LoVo (cell line): ENCODE data around the gene PRRG4.
"Not testable (repeated sequence)": the region's sequence is repeated elsewhere in the genome, so short reads cannot be mapped to it uniquely, and the experiment has no call there.

ENCODE experiments used
- DNase-seq: peaks from one replicate; pipeline ENCODE4 v3.0.0-alpha.2; 2016; ENCODE audit warnings: low spot score

The PRRG4 gene

DNA sequence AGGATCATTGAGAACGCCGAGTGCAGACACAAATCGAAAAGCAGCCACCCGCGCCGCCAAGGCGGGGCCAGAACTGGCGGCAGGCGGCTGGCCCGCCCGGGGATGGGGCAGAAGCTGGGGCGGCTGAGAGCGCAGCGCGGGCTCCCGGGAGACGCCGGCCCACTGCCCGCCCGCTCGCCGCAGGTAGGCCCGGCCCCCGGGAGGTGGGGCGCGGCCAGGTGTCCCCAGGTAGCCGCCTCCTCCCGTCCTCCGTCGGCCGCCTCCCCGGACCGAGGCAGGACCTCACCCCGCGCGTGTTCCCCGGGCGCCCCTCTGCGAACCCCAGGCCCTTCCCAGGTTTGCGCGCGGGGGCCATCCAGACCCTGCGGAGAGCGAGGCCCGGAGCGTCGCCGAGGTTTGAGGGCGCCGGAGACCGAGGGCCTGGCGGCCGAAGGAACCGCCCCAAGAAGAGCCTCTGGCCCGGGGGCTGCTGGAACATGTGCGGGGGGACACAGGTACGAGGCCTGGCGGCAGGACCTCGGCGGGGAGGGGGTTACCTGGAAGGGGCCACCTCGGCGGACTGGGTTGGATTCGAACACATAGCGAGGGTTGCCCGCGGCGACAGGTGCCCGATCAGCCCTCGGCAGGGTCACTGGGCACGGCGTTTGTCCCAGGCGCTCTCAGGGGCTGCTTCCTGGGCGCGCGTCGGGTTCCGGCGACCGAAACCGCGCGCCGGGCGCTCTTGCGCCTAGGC lies at the start of gene PRRG4:
PRRG4 (plus strand) TSS at position 248 of the 733 bp plus-strand sequence. CDS start 603 bp downstream, outside the sequence.
- peak; percentile 73 for DNase-seq

DNA sequence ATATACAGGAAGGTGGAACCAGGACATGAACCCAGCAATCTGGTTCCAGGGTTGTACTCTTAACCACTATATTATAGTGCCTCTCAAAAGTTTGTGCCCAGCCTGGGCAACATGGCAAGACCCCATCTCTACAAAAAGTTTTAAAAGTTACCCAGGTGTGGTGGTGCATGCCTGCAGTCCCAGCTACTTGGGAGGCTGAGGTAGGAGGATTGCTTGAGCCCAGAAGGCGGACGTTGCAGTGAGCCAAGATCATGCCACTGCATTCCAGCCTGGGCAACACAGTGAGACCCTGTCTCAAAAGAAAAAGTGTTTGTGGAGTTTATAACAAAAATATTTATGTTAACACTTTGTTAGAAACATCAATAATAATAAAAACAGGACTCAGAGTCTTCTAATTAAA lies 48.9 kb upstream of the PRRG4 start:
- not testable (repeated sequence) for DNase-seq

DNA sequence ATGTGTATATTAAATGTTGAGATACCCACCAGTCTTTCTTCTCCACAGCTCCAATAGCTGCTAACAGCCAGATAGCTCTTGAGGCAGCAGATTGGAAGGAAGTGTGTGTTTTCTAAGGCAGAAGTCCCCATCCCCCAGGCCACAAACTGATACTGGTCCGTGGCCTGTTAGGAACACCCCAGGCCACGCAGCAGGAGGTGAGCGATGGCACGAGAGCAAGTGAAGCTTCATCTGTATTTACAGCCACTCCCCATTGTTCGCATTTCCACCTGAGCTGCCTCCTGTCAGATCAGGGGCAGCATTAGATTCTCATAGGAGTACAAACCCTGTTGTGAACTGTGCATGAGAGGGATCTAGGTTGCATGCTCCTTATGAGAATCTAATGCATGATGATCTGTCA lies 48.0 kb upstream of the PRRG4 start:
- DNase-seq = no peak

DNA sequence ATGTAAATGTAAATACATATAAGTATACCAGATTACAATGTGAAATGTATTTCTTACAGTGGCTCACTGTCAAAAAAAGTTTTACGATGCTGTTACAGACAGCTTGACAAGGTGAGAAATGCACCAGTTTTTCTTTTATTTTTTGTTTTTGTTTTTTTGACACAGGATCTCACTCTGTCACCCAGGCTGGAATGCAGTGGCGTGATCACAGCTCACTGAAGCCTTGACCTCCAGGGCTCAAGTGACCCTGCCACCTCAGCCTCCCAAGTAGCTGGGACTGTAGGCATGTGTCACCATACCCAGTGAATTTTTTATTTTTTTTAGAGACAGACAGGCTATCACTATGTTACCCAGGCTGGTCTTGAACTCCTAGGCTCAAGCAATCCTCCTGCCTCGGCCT lies 44.5 kb upstream of the PRRG4 start:
- no peak for DNase-seq

DNA sequence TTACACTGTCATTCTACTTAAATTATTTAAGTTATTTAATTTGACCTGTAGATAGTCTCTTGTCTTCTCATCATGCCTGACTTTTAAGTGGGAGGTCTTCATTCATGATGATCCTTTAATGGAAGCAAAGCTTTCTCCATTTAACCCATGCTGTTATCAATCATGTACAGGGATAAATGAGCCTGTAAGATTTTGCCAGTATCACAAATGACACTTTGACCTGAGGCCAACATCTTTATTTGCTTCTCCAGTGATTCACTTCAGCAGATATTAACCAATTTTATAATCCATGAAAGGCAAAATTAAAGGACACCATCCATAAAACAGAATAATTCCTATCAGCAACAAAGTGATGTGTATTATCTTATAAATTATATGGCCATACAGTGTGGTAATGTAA lies 42.9 kb upstream of the PRRG4 start:
- DNase-seq = no peak

DNA sequence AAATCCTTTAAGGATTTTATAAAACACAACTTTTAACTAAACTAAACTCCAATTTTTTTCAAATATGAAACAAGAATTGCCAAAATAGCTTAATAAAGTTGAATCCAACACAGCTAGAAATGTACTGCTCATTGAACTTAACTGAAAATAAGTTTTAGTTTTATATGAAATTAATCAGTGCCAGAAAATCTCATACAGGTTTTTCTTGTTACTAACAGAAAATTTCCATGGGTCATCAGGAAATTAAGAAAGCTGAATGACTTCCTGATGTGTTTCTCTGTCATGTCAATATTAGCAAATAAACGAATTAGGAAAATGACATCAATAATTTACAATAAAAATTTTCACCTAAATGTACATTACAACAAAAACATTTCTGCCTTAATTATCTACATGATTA lies 38.8 kb upstream of the PRRG4 start:
- DNase-seq = no peak

DNA sequence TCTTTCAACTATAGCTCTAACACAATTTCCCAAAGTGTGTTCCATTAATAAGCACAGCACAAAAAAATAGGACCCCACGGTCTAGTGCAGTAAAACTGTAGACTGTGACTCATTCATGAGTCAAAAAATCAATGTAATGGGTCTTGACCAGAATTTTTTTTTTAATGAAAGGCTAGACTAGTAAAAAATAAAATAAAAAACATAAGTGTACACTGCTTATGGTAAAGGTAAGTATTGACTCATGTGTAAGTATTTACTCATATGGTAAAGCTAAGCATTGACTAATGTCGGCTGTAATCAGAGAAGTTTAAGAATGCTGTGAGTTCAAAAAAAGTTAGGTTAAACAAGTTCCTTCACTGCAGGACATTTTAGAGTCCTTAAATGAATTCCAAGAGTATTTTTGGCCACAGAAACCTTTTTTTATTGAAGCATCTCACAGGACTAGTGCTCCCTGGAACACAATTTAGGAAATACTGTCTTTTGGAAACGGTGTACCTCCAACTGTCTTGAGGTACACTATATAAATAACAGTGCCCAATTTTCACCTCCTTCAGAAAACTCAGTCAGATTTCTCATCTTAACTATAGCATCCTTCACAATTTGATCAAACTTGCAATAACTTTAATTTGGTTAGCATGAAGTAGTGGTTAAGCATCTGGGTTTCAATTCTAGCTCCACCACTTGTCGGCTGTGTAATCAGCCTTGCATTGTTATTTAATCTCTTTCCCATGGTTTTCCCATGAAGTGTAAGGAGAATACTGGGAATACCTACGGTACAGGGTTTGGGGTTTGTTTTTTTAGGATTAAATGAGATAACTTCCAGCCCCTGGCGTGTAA lies 37.4 kb upstream of the PRRG4 start:
- DNase-seq = peak; percentile 5

DNA sequence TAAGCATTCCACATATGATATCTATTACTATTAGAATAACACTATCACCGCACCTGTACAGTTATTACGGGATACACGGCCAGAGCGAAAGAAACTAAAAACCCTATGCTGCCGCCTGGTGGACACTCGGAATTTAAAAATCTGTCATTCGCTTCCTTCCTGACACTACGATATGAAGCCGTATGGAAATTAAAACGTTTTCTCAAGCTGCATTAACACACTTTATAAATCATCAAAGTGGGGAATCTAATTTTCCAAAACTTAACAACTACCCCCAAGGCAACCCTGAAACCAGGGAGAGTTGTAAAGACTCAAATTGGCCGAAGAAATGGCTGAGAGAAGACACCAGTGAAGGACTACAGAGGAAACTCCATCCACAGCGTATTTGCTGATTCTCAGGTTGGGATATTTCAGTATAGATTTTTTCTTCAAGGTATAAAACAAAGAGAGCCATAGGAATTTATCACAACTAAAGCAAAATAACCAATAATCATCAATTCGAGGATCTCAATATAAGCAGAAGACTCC lies 36.7 kb upstream of the PRRG4 start:
- peak; percentile 74 for DNase-seq

DNA sequence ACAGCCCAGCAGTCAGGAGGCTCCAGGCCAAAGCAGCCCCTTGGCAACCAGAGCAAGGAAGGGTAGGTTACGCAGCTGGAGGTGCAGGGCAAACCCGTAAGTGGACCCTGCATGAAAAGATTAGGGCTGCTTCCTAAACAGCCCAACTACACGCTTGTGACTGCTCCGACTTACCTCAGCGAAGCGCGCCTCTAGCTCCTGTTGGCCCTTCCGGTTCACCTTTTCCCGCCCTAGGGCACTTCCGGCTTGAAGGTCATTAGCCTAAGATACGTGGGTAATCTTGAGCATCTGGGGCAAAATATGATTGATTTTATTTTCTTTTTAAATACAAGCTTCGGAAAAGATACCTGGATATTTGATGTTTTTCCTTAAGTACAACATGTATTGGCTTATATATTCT lies 35.3 kb upstream of the PRRG4 start, which contains the start of gene CCDC73:
CCDC73 (minus strand) TSS at position 224 of the 400 bp plus-strand sequence. CDS start 34,419 bp downstream, outside the sequence.
- DNase-seq = no peak

DNA sequence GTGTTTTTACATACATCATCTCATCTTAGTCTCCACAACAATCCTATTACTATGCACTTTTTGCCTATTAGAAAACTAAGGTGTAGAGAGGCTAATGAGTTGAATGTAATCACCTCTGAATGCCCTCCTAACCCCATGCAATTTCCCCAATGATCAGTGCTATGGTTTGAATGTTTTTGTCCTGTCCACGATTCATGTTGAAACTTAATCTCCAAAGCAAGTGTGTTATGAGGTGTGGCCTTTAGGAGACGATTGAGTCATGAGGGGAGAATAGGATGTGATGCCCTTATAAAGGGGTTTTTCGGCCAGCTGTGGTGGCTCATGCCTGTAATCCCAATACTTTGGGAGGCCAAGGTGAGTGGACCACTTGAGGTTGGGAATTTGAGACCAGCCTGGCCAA lies 33.3 kb upstream of the PRRG4 start:
- DNase-seq = no peak

DNA sequence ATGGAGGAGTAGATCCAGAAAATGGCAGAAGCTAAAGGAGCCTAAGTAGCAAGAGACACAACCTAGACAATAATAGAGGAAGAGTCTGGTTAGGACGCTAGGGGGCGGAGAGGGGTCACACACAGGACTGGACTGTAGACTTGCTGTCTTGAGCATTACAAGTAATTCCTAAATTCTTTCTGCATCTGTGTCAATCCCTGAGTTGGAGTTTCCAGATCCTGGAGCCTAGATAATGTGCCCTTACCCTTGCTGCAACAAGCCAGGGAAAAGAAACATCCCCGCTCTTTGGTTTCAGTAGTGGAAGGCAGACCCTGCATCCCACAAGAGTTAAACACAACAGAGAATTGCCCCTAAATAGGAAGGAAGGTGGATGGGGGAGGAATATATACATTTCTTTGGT lies 20.4 kb upstream of the PRRG4 start:
- peak; percentile 66 for DNase-seq

DNA sequence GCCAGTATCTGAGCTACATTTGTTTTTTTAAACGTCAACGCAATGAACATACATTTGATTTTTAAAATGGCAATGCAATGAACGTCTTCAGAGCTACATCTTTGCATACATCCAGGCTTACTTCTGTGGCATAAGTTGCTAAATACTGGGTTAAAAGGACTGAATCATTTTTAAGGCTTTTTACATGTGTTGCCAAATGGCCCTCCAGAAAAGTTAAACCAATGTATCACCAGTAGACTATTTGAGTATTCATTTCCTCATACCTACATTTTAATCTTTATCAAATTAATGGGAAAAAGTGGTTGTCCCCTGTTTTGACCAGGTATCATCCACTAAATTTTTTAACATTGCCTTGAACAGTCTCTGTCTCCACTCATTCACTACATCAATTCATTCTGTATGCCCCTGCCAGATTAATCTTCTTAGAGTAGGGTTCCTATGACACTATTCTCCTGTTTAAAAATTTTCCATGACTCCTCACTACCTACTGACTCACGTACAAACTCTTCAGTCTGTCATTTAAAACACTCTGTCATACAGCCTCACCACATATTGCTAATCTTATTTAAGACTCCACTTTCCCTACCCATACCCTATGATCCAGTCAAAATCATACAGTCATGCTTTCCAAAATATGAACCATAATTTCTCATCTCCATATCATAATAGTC lies 12.4 kb upstream of the PRRG4 start:
- no peak for DNase-seq

DNA sequence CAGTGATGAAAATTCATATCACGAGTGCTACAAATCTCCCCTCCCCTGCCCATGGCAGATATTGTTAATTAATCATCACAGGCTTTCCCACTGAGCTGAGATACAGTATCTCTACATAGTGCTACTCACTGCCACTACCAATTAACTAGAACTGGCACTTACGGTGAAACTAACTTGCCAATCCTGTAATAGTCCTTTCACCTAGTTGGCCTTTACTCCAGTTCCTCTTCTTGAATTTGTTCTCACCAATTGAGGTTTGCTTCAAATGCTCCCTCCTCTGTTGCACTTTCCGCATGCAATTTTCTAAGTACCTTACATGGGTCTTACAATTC lies 11.9 kb upstream of the PRRG4 start:
- DNase-seq = no peak

DNA sequence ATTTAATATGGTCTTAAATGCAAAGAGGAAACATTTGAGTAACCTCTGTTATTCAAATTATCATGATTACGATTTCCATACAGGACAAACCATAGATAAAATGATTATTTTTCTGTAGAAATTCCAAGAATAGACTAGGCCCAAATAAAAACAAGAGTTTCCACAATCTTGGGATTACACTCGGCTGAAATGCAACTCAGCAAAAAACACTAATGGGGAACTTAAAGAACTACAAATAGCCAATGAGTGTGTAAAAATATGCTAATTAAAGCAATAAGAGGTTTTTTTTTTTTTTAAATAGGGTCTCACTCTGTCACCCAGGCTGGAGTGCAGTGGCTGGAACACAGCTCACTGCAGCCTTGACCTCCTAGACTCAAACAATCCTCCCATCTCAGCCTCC lies 10.5 kb upstream of the PRRG4 start:
- no peak for DNase-seq

DNA sequence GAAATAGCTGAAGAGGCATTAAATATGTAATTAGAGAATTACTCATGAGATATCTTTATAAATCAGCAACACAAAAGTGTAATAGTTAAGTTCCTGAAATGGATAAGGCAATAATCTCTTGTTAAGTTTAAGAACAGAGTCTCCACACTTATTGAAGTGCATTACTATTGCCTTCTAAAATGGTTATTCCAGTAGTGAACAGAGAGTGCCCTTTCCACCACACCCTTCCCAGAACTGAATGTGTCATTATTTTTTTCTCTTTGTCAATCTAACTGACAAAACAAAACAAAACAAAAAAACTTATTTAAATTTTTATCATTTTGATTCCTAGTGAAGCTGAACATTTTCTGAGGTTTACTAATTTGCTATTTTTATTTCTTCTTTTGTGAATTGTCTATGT lies 9.2 kb upstream of the PRRG4 start:
- no peak for DNase-seq

DNA sequence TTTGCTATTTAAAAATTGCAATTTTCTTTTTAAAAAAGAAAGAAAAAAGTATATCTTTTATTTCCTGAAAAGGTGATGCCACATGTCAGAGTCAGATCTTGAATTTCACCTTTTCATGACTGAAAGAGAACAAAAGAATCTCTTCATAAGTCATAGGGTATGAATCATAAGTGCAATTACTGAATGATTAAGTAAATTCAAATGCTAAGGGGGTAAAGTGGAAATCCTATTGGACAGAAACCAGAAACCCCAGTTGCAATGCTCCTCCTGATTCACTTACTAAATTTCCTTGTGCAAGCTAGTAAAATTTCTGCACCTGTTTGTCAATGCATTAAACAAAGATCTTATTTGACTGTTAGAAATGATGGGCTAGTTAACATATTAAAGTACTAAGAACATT lies 8.2 kb upstream of the PRRG4 start:
- peak; percentile 25 for DNase-seq

DNA sequence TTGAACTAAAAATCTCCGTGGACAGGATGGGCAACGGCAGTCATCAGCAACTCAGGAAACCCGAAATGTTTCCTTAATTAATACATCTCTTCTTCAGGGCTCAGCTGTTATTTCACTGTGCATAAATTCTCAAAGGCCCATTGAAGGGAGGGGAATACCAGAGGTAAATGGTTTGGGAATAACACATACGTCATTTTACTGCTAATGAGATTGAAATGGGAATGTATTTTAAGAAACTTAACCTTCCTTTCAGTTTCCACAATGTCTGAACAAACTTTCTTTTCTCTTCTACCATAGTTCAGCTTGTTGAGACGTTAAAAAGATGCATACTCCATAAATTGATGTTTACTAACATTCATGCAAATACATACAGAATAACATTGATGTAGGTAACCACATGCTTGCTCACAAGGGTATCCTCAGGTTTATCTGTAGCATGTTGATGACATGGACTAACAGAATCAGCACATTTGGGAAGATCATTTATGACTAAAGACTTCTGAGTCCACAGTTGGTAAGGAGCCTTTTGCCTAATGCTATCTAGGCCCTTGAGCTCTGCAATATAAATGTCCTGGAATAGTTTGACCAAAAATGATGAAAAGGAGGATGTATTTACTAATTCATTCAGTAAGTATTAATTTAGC lies 7.7 kb upstream of the PRRG4 start:
- DNase-seq = no peak

DNA sequence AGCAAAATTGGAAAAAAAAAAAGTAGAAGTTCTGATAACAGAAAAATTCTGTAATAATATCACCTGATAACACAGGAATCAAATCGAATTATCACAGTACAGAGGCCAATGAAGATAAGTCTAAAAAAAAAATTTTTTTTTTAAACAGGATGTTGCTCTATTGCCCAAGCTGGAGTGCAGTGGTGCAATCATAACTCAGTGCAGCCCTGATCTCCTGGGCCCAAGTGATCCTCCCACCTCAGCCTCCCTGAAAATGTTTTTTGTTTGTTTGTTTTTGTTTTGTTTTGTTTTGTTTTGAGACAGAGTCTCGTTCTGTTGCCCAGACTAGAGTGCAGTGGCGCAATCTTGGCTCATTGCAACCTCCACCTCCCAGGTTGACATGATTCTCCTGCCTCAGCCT lies 6.1 kb upstream of the PRRG4 start:
- not testable (repeated sequence) for DNase-seq

DNA sequence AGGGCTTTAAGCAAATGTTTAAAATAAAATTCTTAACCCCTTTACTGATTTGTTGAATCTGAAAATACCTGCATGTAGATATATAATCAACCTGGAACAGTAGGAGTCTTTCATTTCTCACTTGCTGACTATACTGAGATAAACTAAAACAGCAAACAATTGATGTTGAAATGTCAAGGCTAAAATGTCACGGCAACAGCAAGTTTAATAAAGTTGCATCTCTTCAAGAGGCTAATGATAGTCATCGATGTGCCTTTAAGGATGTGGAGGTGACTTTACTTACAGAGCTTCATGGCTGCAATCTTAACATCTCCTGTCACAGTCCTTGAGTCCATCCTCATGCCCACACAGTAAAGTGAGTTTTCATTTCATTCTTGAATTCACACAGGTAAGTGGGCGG lies 3.6 kb upstream of the PRRG4 start:
- DNase-seq = no peak

DNA sequence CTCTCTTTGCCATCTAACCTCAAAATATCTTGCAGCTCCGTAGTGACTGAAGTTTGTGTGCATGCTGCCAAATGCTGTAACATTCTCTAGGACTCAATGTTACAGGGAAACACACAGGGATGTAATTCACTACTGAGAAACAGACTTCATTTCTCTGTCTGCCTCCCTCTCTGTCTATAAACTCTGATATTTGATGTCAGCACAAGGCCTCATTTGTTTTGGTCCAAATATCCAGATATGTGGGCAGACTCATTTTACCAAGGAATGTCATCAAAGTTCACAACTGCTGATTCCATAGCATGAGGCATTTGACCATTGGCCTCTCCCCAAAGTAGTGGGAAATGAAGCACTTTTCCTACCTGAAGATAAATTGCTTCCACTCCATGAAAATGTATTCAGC lies 2.5 kb upstream of the PRRG4 start:
- DNase-seq = no peak

DNA sequence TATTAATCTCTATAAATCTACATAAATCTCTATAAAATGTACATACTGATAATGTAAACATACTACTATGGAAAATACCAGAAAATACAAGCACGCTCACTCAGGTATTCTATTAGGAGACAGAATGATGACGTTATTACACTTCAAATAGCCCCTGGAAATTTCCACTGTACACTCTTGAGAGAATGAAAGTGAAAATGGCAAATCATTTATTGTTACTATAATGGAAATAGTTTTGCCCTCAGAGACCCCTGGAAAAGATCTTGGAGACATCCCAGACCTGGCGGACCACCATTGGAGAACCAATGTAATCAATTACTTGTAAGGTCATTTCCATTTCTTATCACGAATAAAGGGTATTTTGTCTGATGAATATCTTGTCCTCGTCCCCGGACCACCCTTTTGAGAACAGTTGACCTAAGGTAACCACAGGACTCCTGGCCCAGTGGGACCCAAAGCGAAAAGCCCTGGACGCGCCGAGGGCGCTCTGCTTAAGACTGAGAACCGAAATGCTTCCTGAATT lies 509 bp upstream of the PRRG4 start:
- peak; percentile 38 for DNase-seq

DNA sequence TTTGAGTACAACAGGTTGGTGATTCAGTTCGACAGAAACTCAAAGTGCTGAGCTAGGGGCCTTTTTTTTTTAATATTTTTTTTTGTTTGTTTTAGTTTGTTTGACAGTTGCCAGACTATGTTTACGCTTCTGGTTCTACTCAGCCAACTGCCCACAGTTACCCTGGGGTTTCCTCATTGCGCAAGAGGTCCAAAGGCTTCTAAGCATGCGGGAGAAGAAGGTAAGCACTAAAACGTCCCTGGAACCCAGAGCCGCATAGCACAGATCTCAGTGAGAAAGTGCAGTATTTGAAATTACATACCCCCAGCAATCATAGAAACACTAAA lies 649 bp downstream of the PRRG4 start:
- peak; percentile 56 for DNase-seq
